IPS-11a (cell line): ENCODE results near the gene OTOL1.
"Not testable (repeated sequence)": the region's sequence is repeated elsewhere in the genome, so short reads cannot be mapped to it uniquely, and the experiment has no call there.

ENCODE experiments used
- H3K4me3 ChIP-seq: one replicate; pipeline ENCODE4 v1.5.1; 2013; ENCODE audit warnings: low read depth, low read length, control low read depth

The OTOL1 gene

GRCh38 chr3:161496508-161496907, at the start of gene OTOL1:
Gene OTOL1, plus strand, starts transcription at chr3:161496808. Its CDS starts 0 bp downstream, at chr3:161496808.
- no peak within 1 kb of the TSS for H3K4me3 ChIP-seq

- no peak overlapping the region for H3K4me3 ChIP-seq
Measured at GRCh38 chr3:161449785-161450184, 46.8 kb upstream of the OTOL1 start.

- H3K4me3 ChIP-seq = no peak overlapping the region
Measured at GRCh38 chr3:161452179-161452578, 44.4 kb upstream of the OTOL1 start.

GRCh38 chr3:161454615-161455014, 42.0 kb upstream of the OTOL1 start:
- no peak overlapping the region for H3K4me3 ChIP-seq

GRCh38 chr3:161455962-161456361, 40.6 kb upstream of the OTOL1 start:
- no peak overlapping the region for H3K4me3 ChIP-seq

- H3K4me3 ChIP-seq = no peak overlapping the region
Measured at GRCh38 chr3:161462138-161462537, 34.5 kb upstream of the OTOL1 start.

- H3K4me3 ChIP-seq = no peak overlapping the region
Measured at GRCh38 chr3:161471211-161471610, 25.4 kb upstream of the OTOL1 start.

GRCh38 chr3:161474139-161474538, 22.5 kb upstream of the OTOL1 start:
- no peak overlapping the region for H3K4me3 ChIP-seq

GRCh38 chr3:161474741-161475140, 21.9 kb upstream of the OTOL1 start:
- no peak overlapping the region for H3K4me3 ChIP-seq

GRCh38 chr3:161475206-161475605, 21.4 kb upstream of the OTOL1 start:
- H3K4me3 ChIP-seq = no peak overlapping the region

- no peak overlapping the region for H3K4me3 ChIP-seq
Measured at GRCh38 chr3:161475905-161476304, 20.7 kb upstream of the OTOL1 start.

- H3K4me3 ChIP-seq = no peak overlapping the region
Measured at GRCh38 chr3:161484226-161484625, 12.4 kb upstream of the OTOL1 start.

- not testable (repeated sequence) for H3K4me3 ChIP-seq
Measured at GRCh38 chr3:161488284-161488683, 8.3 kb upstream of the OTOL1 start.

GRCh38 chr3:161489395-161489794, 7.2 kb upstream of the OTOL1 start:
- H3K4me3 ChIP-seq = no peak overlapping the region

- H3K4me3 ChIP-seq = not testable (repeated sequence)
Measured at GRCh38 chr3:161490845-161491244, 5.8 kb upstream of the OTOL1 start.

- no peak overlapping the region for H3K4me3 ChIP-seq
Measured at GRCh38 chr3:161498259-161498921, 1.8 kb downstream of the OTOL1 start.

GRCh38 chr3:161500068-161500796, 3.6 kb downstream of the OTOL1 start:
- no peak overlapping the region for H3K4me3 ChIP-seq

- H3K4me3 ChIP-seq = no peak overlapping the region
Measured at GRCh38 chr3:161503271-161503670, 6.7 kb downstream of the OTOL1 start.

GRCh38 chr3:161508852-161509477, 12.4 kb downstream of the OTOL1 start:
- H3K4me3 ChIP-seq = no peak overlapping the region

- H3K4me3 ChIP-seq = no peak overlapping the region
Measured at GRCh38 chr3:161510510-161511260, 14.1 kb downstream of the OTOL1 start.

- H3K4me3 ChIP-seq = no peak overlapping the region
Measured at GRCh38 chr3:161523916-161524315, 27.3 kb downstream of the OTOL1 start.
